ENCODE data around the gene AXDND1.
"Not testable (repeated sequence)": the region's sequence is repeated elsewhere in the genome, so short reads cannot be mapped to it uniquely, and the experiment has no call there.

The AXDND1 gene

GRCh38 chr1:179369751-179370341 is 4.1 kb downstream of the AXDND1 start:
- DNase-seq (ENCODE audit: low read depth in 4 of 4, low spot score in 1 of 4): no peak

GRCh38 chr1:179372160-179372559 is 6.4 kb downstream of the AXDND1 start:
- no peak for DNase-seq (ENCODE audit: low read depth in 4 of 4, low spot score in 1 of 4)

- DNase-seq (ENCODE audit: low read depth in 4 of 4, low spot score in 1 of 4): no peak
Measured at GRCh38 chr1:179376223-179376622, 10.5 kb downstream of the AXDND1 start.

- no peak for DNase-seq (ENCODE audit: low read depth in 4 of 4, low spot score in 1 of 4)
Measured at GRCh38 chr1:179380299-179380698, 14.5 kb downstream of the AXDND1 start.

- DNase-seq (ENCODE audit: low read depth in 4 of 4, low spot score in 1 of 4): no peak
Measured at GRCh38 chr1:179384027-179384426, 18.3 kb downstream of the AXDND1 start.

GRCh38 chr1:179385510-179385909 is 19.7 kb downstream of the AXDND1 start:
- no peak for DNase-seq (ENCODE audit: low read depth in 4 of 4, low spot score in 1 of 4)

- DNase-seq (ENCODE audit: low read depth in 4 of 4, low spot score in 1 of 4): no peak
Measured at GRCh38 chr1:179393721-179394120, 27.9 kb downstream of the AXDND1 start.

GRCh38 chr1:179399399-179399798 is 33.6 kb downstream of the AXDND1 start:
- DNase-seq (ENCODE audit: low read depth in 4 of 4, low spot score in 1 of 4): not testable (repeated sequence)

- not testable (repeated sequence) for DNase-seq (ENCODE audit: low read depth in 4 of 4, low spot score in 1 of 4)
Measured at GRCh38 chr1:179417760-179418159, 52.0 kb downstream of the AXDND1 start.

- DNase-seq (ENCODE audit: low read depth in 4 of 4, low spot score in 1 of 4): not testable (repeated sequence)
Measured at GRCh38 chr1:179418706-179419105, 52.9 kb downstream of the AXDND1 start.

GRCh38 chr1:179424610-179425009 is 58.8 kb downstream of the AXDND1 start:
- DNase-seq (ENCODE audit: low read depth in 4 of 4, low spot score in 1 of 4): no peak

- no peak for DNase-seq (ENCODE audit: low read depth in 4 of 4, low spot score in 1 of 4)
Measured at GRCh38 chr1:179425186-179425585, 59.4 kb downstream of the AXDND1 start.

GRCh38 chr1:179437171-179437570 is 71.4 kb downstream of the AXDND1 start:
- no peak for DNase-seq (ENCODE audit: low read depth in 4 of 4, low spot score in 1 of 4)

GRCh38 chr1:179439646-179440045 is 73.9 kb downstream of the AXDND1 start:
- not testable (repeated sequence) for DNase-seq (ENCODE audit: low read depth in 4 of 4, low spot score in 1 of 4)

GRCh38 chr1:179440301-179440700 is 74.5 kb downstream of the AXDND1 start:
- DNase-seq (ENCODE audit: low read depth in 4 of 4, low spot score in 1 of 4): not testable (repeated sequence)

- DNase-seq (ENCODE audit: low read depth in 4 of 4, low spot score in 1 of 4): no peak
Measured at GRCh38 chr1:179440971-179441370, 75.2 kb downstream of the AXDND1 start.

GRCh38 chr1:179441501-179441900 is 75.7 kb downstream of the AXDND1 start:
- DNase-seq (ENCODE audit: low read depth in 4 of 4, low spot score in 1 of 4): no peak

GRCh38 chr1:179442846-179443245 is 77.1 kb downstream of the AXDND1 start:
- DNase-seq (ENCODE audit: low read depth in 4 of 4, low spot score in 1 of 4): not testable (repeated sequence)

GRCh38 chr1:179445593-179445992 is 79.8 kb downstream of the AXDND1 start:
- no peak for DNase-seq (ENCODE audit: low read depth in 4 of 4, low spot score in 1 of 4)

- DNase-seq (ENCODE audit: low read depth in 4 of 4, low spot score in 1 of 4): no peak
Measured at GRCh38 chr1:179447489-179447888, 81.7 kb downstream of the AXDND1 start.

GRCh38 chr1:179448437-179449149 is 82.8 kb downstream of the AXDND1 start:
- DNase-seq (ENCODE audit: low read depth in 4 of 4, low spot score in 1 of 4): no peak

GRCh38 chr1:179459606-179460206 is 93.9 kb downstream of the AXDND1 start:
- DNase-seq (ENCODE audit: low read depth in 4 of 4, low spot score in 1 of 4): not testable (repeated sequence)
